ENCODE measurements around the gene ZMIZ1.

Gene ZMIZ1

DNA sequence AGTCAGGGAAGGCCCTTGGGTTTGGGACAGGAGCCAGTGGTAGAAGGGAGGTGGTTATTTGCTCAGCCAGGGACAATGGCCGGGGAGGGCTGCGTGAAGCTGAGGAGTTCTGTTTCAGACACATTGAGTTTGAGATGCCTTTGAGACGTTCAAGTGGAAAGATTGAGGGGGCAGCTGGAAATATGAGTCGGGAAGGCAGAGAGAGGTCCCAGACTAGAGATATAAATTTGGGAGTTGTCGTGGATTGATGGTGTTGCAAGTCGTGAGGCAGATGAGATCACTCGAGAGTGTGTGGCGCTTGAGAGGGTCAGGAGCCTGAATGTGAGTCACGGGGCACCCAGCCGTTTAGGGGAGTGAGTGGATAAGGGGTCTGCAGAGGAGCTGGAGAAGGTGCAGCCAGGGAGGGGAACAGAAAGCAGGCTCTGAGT lies 73.3 kb downstream of the ZMIZ1 start:
- no peak for DNase-seq

DNA sequence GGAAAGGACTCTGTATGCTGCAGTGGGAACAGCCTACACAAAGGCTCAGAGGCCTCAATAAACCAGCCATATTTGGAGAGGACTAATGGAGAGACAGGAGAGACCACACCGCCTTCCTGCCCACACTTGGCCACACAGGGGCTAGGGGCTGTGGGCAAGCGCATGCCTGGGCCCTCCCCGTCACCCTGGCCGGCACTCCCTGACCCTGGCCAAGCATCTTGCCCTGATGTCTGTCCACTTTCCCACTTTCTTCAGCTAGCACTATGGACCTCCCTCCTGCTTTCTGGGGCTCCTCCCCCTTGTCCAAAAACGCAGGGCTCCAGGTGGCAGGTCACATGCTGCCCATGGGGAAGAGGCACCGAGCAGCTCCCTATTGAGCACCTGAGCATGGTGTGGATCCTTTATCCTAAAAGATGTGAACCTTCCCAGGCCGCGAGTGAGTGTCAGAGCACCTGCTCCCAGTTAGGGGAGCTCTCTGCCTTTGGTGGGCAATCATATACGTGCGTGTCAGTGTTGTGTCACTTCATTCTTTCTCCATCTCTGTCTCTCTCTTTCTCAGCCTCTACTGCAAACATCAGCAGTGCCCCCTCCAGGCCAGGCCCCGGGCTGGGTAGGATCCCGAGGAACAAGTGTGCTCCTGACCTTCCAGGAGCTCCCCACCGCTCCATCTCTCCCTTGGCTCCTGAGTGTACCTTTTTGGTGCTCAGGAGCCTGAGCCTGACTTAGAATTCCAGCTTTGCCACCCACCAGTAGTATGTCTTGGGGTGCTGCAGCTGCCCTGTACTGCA lies 74.0 kb downstream of the ZMIZ1 start:
- no peak for DNase-seq

DNA sequence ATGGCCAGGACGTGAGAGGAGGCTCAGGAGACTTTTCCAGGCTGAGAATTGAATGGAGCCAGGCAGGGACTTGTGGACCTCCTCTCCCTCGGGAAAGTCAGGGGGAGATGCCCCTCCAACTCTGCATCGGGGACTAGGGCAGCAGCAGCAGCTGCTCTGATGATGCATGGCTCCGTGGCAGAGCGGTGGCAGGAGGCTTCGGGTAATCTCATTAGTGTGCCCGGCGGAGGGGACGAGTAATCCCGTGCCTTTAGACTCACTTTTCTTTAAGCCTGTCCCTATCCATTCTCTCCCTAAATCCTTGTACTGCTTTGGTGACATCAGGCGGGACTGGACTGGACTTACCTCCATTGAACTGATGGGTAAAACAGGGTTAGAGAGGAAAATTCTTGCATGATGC lies 75.1 kb downstream of the ZMIZ1 start:
- DNase-seq: no peak

DNA sequence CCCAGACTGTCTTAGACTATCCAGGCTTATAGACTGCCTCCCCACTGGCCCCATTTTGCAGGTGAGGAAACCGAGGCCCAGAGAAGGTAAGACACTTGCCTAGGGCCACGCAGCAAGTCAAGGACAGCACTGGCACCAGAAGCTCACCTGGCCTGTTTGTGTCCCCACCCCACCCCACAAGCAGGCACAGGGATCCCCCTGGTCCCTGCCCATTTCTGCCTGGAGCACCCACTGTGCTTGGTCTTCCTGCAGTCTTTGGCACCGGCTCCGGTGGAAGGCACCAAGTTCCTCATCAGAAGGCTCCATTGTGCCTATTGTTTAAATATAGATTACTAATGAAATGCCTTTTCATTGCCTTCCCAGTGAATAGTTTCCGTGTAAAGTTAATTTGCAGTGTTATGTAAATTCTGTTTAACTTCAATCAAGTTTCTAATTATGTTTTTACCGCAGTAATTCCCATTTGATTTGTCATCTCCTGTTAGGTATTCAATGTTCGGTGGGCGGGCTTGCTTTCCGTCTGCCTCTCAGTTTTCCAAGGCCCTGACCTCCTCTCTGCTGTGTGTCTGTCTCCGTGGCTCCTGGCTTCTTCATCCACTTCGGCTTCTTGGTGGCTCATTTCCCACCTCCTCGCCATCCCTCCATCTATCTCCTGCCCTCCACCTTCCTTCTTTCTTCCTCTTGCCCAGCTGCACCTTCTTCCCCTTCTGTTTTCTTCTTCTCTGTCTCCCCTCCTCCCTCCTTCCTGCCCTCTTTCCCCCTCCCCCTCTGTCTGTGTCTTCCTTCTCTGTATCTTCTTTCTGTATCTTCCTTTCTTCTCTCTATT lies 75.8 kb downstream of the ZMIZ1 start:
- DNase-seq: no peak

DNA sequence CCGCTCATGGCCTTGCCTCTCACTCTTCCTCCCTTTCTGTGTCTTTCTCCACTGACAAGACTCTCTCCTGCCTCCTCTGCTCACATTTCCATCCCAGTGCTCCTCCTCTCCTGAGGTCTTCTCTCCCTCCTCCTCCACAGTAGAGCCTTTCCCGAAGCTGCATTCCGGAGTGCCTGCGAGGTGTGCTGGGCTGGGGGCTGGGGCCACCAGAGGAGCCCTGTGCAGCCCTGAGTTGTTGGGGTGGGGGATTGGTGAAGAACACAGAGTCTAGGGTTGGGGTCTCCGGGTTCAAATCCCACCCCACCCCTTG lies 76.4 kb downstream of the ZMIZ1 start:
- no peak for DNase-seq

DNA sequence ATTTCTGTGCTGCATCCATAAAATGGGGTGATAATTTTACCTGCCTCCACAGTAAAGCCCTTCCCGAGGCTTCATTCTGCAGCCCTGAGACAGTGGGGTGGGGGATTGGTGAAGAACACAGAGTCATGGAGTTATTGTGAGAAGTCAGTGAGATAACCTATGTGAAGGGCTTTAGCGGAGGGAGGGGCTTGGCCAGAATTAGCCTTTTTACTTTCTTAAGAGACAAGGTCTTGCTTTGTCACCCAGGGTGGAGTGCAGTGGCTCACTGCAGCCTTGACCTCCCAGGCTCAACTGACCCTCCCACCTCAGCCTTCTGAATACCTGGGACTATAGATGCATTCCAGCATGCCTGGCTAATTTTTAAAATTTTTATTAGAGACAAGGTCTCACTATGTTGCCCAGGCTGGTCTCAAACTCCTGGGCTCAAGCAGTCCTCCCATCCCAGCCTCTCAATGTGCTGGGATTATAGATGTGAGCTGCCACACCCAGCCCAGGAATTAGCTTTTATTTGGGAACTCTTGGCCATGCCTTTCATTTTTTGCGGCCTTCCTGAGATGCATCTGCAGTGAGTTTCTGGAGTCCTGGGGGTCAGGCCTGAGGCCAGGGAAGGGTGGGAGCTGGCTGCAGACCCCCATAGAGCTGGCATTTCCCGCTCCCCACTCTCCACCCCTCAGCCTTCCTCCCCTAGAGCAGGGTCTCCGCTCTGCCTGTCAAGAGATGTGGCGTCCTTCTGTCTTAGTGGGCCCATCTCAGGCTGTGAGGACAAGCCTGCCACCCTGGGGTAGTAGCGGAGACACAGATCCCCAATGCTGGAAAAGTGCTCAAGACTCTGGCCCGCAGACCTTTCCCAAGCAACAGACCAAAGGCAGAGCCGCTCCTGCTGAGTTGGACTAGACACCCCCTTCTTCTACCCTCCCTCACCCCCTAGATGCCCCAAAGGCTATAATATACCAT lies 77.0 kb downstream of the ZMIZ1 start:
- DNase-seq: no peak

DNA sequence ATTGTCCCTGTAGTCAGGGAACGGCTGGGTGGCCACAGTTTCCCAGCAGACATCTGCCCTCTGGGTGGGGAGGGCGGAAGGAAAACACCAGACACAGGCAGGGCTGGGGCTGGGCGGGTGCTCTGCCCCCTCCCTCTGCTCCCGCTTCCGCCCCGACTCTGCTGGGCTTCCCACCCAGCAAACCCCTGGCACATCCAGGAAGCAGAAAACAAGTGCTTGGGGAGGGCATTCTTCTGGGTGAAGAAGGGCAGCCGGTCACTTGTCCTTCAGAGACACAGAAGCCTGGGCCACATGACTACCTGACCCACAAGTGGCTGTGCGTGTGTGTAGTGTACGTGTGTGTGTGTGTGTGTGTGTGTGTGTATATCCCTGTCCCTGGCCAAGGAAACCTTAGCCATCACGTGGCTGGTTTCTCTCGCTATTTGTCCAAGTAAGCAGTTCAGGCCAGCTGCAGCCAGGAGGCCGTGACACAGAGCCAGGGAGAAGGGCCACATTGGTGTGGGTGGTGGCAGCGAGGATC lies 77.9 kb downstream of the ZMIZ1 start:
- no peak for DNase-seq

DNA sequence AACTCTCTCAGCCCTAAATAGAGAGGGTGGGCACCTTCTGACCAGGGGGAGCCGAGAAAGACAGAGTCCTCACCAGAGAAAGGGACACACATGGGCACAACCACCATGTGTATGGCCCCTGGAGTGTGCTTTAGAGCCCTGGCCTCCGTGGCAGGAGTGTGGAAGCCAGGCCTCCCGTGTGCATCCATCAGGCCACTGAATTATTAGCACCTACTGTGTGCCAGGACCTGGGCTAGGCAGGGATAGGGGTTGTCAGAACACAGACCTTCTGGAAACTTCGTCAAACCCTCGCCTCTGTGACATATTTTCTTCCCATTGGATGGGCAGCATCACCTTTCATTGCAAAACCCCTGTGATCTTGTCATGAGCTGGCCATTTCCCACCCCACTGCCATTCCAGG lies 78.5 kb downstream of the ZMIZ1 start:
- no peak for DNase-seq

DNA sequence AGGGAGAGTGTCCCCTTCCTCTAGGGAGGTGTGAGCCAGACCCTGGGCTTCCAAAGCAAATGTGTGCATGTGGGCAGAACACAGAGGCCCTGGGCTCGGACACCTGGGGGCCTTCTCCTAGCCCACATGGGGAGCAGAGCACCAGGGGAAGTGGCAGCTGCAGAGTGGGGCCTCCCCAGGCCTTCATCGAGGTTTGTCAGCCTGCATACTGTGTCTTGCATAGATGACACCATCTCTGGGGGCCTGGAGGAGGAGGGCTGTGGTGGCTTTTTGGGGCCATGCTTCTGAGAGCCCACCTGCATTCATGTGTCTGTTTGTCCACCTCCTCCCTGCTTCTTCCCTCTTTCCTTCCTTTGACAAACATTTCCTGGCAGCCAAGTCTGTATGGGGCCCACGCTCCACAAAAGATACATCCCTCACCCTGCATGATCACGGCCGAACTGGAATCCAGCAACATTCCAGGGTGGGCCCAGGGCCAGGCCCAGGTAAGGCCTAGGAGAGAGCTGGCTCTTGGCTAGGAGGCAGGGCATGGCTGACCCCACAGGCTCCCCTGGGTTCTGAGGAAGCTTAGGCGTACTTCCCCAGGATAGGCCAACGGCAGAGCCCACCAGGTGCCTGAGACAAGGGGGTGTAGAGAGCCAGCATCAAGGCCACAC lies 79.2 kb downstream of the ZMIZ1 start:
- no peak for DNase-seq

DNA sequence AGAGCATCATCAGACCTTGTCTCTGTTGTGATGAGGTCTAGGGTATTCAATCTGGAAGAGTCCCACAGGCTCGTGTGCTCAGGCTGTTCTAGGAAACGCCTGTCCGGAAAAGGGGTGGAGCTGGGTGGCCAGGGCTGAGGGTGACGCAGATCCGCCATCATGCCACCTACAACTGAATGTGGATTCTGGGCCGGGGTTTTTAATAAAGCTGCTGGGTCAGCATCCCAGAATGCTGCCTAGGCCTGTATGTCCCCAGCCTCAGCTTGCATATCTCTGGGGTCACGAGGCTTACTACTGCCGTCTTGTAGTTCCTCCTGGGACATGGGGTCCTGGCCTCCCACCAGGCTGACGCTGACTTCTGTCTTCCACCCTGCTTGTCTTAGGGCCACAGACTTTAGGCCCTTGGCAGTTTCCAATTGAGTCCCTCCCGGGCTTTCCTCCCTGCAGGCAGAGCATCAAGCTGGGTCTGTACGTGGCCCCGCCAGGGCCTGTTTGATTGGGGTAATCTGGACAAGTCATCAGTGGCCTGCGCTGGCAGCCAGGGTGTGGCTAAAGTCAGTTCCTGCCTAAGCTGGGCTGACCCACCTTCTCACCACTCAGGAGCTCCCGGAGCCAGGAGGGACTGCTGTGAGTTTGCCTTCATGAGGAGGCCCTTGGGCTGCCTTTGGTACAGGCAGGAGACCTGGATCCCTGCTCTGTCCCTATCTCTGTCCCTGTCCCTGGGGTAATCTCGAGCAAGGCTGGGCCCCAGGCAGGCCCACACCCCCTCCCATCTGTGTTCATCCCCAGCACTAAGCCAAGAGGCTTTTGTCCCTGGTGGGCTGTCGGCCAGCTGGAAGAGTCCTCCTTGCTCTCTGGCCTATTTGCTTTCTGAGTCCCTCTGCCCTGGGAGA lies 79.9 kb downstream of the ZMIZ1 start:
- no peak for DNase-seq

DNA sequence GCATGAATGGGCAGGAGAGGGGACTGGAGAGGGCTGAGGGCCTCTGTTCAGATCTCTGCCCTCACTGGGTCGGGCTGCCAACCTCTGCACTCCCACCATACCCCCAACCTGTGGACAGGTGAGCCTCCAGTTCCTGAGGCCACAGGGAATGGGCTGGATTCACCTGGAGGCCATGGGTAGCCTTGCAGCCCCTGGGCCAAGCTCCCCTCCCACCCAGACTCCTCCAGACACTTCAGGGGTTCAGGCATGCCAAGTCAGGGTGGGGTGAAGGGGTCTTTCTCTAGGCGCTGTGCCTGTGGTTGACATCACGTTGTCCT lies 80.5 kb downstream of the ZMIZ1 start:
- DNase-seq: no peak

DNA sequence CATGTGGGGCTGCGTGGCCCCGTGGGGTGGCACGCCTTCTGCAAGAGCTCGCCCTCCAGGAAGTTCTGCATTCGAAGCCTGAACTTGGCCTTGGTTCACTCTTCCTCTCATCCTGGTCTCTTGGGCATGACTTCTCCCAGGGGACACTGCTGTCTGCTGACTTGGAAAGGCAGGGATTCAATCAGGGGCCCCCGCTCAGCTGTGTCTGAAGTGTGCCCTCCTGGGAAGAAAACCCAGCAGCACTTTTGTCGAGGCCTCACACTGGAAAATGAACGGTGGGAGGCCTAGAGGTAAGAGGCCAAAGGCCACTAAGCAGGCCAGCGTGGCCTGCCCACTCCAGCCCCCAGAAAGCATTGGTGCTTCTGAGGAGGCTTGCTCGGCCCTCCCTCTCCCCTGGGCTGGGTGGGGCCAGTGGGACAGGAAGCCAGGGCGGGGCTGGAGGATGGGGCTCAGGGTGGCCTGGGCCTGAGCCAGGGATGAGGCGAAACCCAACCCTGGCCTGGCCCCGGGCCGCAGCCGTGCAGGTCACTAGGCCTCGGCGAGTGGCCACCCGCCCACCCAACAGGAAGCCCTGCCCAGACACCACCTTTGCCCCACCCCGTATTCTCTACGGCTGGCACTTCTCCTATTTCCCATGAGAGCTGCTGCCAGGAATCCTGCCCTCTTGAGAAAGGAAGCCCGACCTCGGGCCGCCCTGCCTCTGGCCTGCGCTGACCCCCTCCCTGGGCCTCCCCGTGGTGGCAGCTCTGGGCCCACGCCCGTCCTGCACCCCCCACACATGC lies 81.1 kb downstream of the ZMIZ1 start:
- no peak for DNase-seq

DNA sequence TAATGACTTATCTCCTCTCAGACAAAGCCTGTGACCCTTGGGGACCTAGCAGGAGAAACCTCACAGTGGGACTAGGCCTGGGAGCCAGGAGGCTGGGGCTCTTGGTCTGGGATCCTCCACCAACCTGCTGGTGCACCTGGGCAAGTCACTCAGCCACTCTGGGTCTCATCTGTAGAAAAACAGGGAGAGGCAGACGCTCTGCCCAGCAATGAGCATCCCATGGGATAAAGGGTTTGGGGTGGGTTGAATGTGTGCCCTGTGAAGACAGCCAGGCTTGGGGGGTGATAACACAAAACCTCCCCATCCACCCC lies 81.6 kb downstream of the ZMIZ1 start:
- no peak for DNase-seq

DNA sequence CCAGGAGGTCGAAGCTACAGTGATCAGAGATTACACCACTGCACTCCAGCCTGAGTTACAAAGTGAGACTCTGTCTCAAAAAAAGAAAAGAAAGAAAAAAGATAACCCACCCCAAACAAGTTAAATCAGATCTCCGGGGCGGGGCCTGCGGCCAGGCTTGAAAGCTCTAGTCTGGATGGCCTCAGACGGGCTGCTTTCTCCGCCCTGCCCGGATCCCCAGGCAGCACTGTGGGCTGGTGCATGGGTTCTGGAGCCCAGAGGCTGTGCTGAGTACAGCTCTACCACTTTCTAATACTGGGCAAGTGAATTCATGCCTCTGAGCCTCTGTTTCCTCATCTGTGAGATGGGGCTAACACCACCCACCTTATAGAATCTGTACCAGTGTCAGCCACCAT lies 83.7 kb downstream of the ZMIZ1 start:
- DNase-seq: no peak

DNA sequence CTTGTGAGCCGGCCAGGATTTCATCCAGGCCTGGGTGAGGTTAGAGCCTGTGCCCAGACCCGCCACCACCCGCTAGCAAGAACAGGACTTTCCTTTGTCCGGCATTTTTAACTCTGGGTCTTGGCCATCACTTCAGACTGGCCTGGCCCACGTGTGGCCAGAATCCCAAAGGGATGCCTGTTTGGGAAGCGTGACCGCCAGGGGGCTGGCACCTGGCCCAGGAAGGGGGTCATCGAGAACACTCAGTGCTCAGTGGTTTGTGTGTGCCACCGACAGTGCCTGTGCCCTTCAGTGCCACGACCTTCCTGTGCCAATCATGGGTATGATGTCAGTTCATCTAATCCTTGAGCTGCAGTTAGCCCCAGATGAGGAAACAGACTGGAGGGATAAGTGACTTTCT lies 85.0 kb downstream of the ZMIZ1 start:
- no peak for DNase-seq

DNA sequence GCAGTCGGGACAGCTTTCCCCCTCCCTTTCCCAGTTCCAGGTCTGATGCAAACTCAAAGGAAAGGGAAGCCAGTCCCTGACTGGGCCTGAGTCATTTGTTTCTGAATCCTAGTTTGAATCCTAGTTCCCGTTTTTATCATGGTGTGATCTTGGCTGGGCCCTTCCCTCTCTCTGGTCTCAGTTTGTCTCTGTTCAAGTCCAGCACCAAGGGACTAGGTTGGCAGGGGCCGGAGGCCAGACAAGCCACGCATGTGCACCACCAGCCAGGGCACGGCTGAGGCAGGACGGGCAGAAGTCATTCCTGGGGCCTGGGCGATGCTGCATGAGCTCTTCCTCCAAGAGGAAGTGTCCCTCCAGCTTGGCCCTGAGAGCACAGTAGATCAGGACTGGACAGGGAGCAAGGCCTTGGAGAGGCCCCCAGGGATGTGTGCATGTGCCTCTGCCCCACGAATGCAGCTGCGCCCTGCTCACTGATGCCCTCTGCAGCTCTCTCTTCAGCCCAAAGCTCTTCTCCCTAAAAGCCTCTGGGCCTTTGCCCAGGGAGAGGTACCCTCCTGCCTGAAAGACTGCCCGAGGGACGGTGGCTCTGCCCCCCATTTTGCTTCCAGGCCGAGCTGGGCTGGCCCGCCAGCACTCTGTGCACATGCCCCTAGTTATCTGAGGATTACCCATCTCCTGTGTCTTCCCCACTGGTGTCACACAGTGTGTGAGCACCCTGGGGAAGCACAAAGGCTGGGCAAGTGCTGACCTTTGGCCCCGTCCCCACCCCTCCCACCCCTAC lies 86.7 kb downstream of the ZMIZ1 start:
- DNase-seq: no peak

DNA sequence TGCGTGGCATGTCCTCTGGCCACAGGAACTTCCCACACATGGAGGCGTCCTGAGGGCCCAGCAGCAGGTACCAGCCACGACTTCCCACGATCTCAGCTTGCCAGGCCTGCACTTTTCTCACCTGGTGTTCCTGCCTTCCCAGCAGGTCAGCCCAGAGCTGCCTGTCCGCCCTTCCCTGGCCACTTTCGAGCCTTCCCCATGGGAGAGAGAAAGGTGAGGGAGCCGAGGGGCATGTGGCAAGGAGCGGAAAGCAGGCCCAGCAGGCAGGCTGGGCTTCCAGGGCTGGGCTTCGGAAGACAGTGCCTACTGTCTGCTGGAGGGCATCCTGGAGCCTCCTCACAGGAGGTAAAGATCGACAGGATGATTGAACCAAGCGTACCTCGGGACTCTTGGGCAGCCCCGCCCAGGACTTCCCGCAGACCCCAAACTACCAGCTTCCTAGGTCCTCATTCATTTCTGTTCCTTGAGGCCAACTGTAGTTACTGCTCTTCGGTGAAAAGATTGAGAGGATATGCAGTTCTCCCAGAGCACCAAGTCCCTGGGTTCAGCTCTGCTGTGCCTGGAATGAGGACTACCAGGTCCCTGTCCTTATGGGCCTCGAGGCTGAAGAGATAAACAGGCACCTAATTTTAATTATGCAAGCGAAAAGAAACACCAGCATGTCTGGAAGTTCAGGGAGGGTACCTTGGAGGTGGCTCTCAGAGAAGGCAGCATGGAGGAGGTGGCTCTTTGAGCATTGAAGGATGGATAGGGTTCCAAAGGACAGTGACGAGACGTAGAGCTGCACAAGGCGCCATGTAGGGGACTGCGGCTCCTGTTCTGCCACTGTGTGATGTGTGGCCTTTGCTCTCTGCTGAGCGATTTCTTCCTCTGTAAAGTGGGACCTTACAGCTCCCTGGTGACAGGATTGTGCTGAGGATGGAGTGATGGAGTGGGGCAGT lies 87.8 kb downstream of the ZMIZ1 start:
- DNase-seq: no peak

DNA sequence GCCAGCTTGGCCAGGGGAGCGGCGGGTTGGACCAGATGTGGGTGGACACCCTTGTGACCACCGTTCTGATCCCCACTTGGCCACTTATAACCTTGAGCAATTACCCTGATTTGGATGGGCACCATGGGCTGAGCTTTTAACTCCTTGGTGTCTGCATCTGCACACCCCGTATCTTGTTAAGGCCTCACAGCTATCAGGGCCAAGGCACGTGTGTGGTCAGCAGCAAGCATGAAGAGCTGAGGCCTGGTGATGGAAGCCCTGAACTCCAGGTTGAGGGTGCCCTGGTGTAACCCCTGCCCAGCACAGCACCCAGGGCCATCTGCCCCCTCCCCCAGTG lies 89.2 kb downstream of the ZMIZ1 start:
- no peak for DNase-seq

DNA sequence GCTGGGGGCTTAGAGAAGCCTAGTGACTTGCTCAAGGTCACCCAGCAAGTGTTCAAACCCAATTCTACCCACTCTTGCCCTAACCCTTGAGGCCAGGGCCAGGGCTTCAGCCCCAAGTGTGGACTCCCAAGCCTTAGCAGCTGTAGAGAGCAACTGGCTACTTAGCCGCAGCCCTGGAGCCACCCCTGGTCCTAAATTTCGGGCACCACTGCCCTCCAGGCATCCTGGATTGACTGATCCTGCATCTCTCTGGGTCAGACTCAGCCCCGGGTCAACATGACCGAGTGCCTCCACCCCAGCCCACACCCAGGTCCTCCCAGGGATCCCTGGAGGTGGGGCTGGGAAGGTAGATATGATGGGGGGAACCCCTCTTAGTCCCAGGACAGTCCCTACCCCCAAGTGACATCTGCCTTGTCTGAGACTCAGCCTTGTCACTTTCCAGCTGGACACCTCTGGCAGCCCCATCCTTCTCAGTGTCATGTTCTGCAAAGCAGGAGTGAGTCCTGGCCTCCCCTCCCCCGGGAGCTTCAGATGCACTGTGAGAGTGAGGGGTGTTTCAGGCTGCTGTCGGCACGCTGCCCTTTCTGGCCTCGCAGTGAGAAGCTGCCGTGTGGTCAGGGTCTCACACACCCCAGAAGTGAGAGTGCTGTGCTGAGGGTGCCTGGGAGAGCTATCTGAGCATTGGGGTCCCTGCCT lies 89.8 kb downstream of the ZMIZ1 start:
- no peak for DNase-seq

Data from DMS 273 treated with DMSO at 0.1 percent for 48 hours (cell line).